ENCODE results near the gene LAMA5. TPM values are rescaled to one million over a fixed set of nuclear protein-coding genes. Genes with fewer than 3 reads are reported as not detected.

The LAMA5 gene
- total and polyA plus RNA-seq, 2 of the 8 experiments (the other 6 are each of a cell fraction or from before 2014, with no cell fraction given), result 34.4 to 225 TPM

GRCh38 chr20:62285151-62285550 lies 82.0 kb downstream of the LAMA5 start:
- no peak overlapping the region for H3K27ac ChIP-seq (ENCODE audit: low read depth, low read length)
- no peak overlapping the region; the same call in 1 of the 2 replicates for H4K8ac ChIP-seq (ENCODE audit: extremely low read depth, insufficient read depth, low read length)
- H3K4ac ChIP-seq (replicated peaks; ENCODE audit: insufficient read length, low read depth, low read length), result no peak overlapping the region
- no peaks in the 10 kb centered on the region for H3K4me1 ChIP-seq (replicated peaks in 1 of 4; ENCODE audit: control insufficient read depth in 3 of 4, insufficient read depth in 4 of 4, low read length in 3 of 4)
- CTCF ChIA-PET (ENCODE audit: partially characterized antibody), result interaction anchor here (0.6 to 1.2 kb wide), 5 partner anchors 12 to 281 kb away, joined by 3 to 4 read pairs (median 3); no protein-coding TSS in a partner anchor
- no peak overlapping the region for H3K23ac ChIP-seq (ENCODE audit: insufficient read length)
- no peak overlapping the region for H3K9ac ChIP-seq (replicated peaks in 1 of 4; ENCODE audit: extremely low read depth in 1 of 4, low read depth in 3 of 4, low read length in 3 of 4)
- no peak overlapping the region for H3K14ac ChIP-seq (ENCODE audit: insufficient read length)
- no peaks in the 10 kb centered on the region for H3K27me3 ChIP-seq (replicated peaks in 1 of 4; ENCODE audit: control insufficient read depth in 3 of 4, extremely low read depth in 1 of 4, insufficient read depth in 3 of 4, low read length in 3 of 4)
- no peak overlapping the region for H2BK5ac ChIP-seq (ENCODE audit: low read depth, low read length)
- H3K9me3 ChIP-seq (ENCODE audit: insufficient read depth in 2 of 2, low read depth in 1 of 2, low read length in 1 of 2), result no peaks in the 10 kb centered on the region
- H3K56ac ChIP-seq (replicated peaks; ENCODE audit: insufficient read length, low read depth, low read length), result no peak overlapping the region
- no peak overlapping the region for H2AFZ ChIP-seq (ENCODE audit: low read length)
- H2BK120ac ChIP-seq (replicated peaks; ENCODE audit: low read depth, low read length), result no peak overlapping the region
- no peak overlapping the region for H2BK12ac ChIP-seq (ENCODE audit: low read depth, low read length)
- DNase-seq (ENCODE audit: low read depth in 1 of 2, low spot score in 2 of 2), result no peak
- POLR2A ChIA-PET (ENCODE audit: partially characterized antibody), result interaction anchor here (0.9 to 1.1 kb wide), 2 partner anchors 11 to 23 kb away, joined by 3 read pairs; no protein-coding TSS in a partner anchor
- no peak overlapping the region for H4K91ac ChIP-seq (replicated peaks; ENCODE audit: insufficient read length, low read length)
- no peak overlapping the region for H3K4me3 ChIP-seq (ENCODE audit: extremely low read depth in 1 of 4, insufficient read depth in 2 of 4, low read depth in 3 of 4, low read length in 4 of 4)
- no peak overlapping the region for H2BK15ac ChIP-seq (ENCODE audit: low read length)
- 91% methylated on average over 6 of the region's 6 CpGs; no CpG with 5 or more reads in 1 of the 2 experiments for WGBS, 2 experiments (ENCODE audit: extremely low coverage in 1 of 2, insufficient coverage in 1 of 2, insufficient read length in 1 of 2, insufficient replicate concordance in 2 of 2, low coverage in 1 of 2, low lambda C conversion rate in 2 of 2, missing lambda C conversion rate in 1 of 2)
- H2BK20ac ChIP-seq (ENCODE audit: low read length), result no peak overlapping the region
- FAIRE-seq, result no peak
- no peak overlapping the region for H3K4me2 ChIP-seq (ENCODE audit: insufficient read depth in 1 of 2, low read depth in 2 of 2, low read length in 2 of 2)
- no peak overlapping the region for H2AK5ac ChIP-seq (ENCODE audit: low read depth, low read length)
- H4K5ac ChIP-seq (ENCODE audit: insufficient read length, low read depth, low read length), result no peak overlapping the region
- no peaks in the 10 kb centered on the region for H3K79me1 ChIP-seq (ENCODE audit: low read depth, low read length)
- H3K18ac ChIP-seq (ENCODE audit: extremely low read depth, low read length), result no peak overlapping the region
- no peaks in the 10 kb centered on the region for H3K23me2 ChIP-seq (ENCODE audit: low read depth, low read length)
- H3K36me3 ChIP-seq (ENCODE audit: control insufficient read depth in 2 of 4, insufficient read depth in 4 of 4, low read length in 3 of 4), result peaks cover 8 to 34% (median 25%) of the 10 kb centered on the region in 4 experiments
- H4K20me1 ChIP-seq (replicated peaks in 1 of 2; ENCODE audit: control insufficient read depth in 1 of 2, insufficient read depth in 2 of 2, low read length in 2 of 2), result peaks cover 0 to 4% of the 10 kb centered on the region in 2 experiments
- H3K79me2 ChIP-seq (ENCODE audit: control insufficient read depth in 1 of 2, insufficient read depth in 2 of 2, low read length in 2 of 2), result no peaks in the 10 kb centered on the region
- TF ChIP-seq EGR1 (IDR thresholded peaks at IDR 0.05; ENCODE audit: borderline replicate concordance, low read depth, low read length) (no peak), ATF2 (IDR thresholded peaks at IDR 0.05; ENCODE audit: low read length) (no peak), SIRT6 (IDR thresholded peaks at IDR 0.05; ENCODE audit: low read length) (no peak), YY1 (IDR thresholded peaks at IDR 0.05; ENCODE audit: low read depth, low read length) (no peak), SP1 (IDR thresholded peaks at IDR 0.05; ENCODE audit: low read depth, low read length) (no peak), RXRA (IDR thresholded peaks at IDR 0.05; ENCODE audit: insufficient read depth, low read depth, low read length) (no peak), SIN3A (conservative IDR thresholded peaks at IDR 0.05 in 1 of 2, IDR thresholded peaks at IDR 0.05 in 1 of 2; ENCODE audit: low read depth in 1 of 2, low read length in 2 of 2) (no peak), MAFK (IDR thresholded peaks at IDR 0.05; ENCODE audit: low read depth, low read length) (no peak), E2F6 (IDR thresholded peaks at IDR 0.05) (no peak), SP2 (IDR thresholded peaks at IDR 0.05; ENCODE audit: low read length) (no peak), CBX5 (IDR thresholded peaks at IDR 0.05; ENCODE audit: low read depth, low read length) (no peak), PHF8 (conservative IDR thresholded peaks at IDR 0.05; ENCODE audit: low read depth, low read length) (no peak)

Data from H1 (cell line).